Ovary (tissue), 9 donors: Measurements from ENCODE around the gene COL4A1. TPM values are rescaled to one million over a fixed set of nuclear protein-coding genes. Genes with fewer than 3 reads are reported as not detected.
A peak's percentile ranks its signal among the peaks of the same experiment; 100 is the strongest.

Experiments used
- DNase-seq, 5 donors: peaks; one replicate each; pipeline ENCODE4 v3.0.0-alpha.2; 2019 to 2020
- H3K27ac ChIP-seq, 2 donors: fragments of 200-600 bp; one replicate each; pipeline versions ENCODE4 v1.5.1 to v1.8.0; 2019 to 2022
- H3K27me3 ChIP-seq: fragments of 200-600 bp; one replicate; pipeline ENCODE4 v1.8.0; 2022
- H3K36me3 ChIP-seq: fragments of 200-600 bp; sonication (generic); one replicate; pipeline ENCODE4 v1.5.1; 2019
- H3K4me1 ChIP-seq: one replicate; pipeline ENCODE4 v1.8.1; 2013; ENCODE audit warnings: mild to moderate bottlenecking, moderate library complexity; ENCODE audit not compliant: insufficient read depth
- H3K4me3 ChIP-seq: fragments of 200-600 bp; sonication (generic); one replicate; pipeline ENCODE4 v1.5.1; 2017
- H3K9me3 ChIP-seq, 2 donors: fragments of 200-600 bp in 1 of 2; sonication (generic) in 1 of 2; one replicate each; pipeline versions ENCODE4 v1.5.1 to v1.8.1; 2013 to 2019; ENCODE audit warnings: mild to moderate bottlenecking in 1 of 2, moderate library complexity in 1 of 2
- CTCF ChIP-seq, 3 donors: fragments of 450-650 bp in 2 of 3; fragments of 200-600 bp in 1 of 3; IDR thresholded peaks; one replicate each; pipeline versions ENCODE4 v1.5.1 to v1.8.0; 2016 to 2022; ENCODE audit warnings: antibody characterized with exemption in 3 of 3, mild to moderate bottlenecking in 1 of 3
- EP300 ChIP-seq: sonication (generic); formaldehyde crosslinking; IDR thresholded peaks from one replicate; pipeline ENCODE4 v1.6.1; 2017; ENCODE audit warnings: antibody characterized with exemption
- POLR2A ChIP-seq: fragments of 450-650 bp; IDR thresholded peaks from one replicate; pipeline ENCODE4 v1.6.1; 2017; ENCODE audit warnings: antibody characterized with exemption, mild to moderate bottlenecking, moderate library complexity
- WGBS, 3 donors: extraction: QIAGEN DNeasy Blood & Tissue Kit in 1 of 3; methylation state at CpG; one replicate each; pipeline versions ENCODE4 v1.1.5 to v1.1.7; 2013 to 2017; 5-methylcytosine and 5-hydroxymethylcytosine counted together
- intact Hi-C, 4 donors: fragments of 100-400 bp; cut with DNase I; formaldehyde crosslinking; loops; one replicate each; pipeline versions ENCODE4 v1.11.0 to v1.15.1; 2022 to 2023
- polyA plus RNA-seq, 2 donors: library from polyadenylated mRNA; stranded (reverse); fragments of 200-250 nt in 1 of 2; fragments of 350-450 nt in 1 of 2; fragmentation: Illumina TruSeq in 1 of 2; extraction: RNeasy Lipid Tissue Mini Kit (QIAGEN cat#74804) in 1 of 2; gene quantifications; one replicate each; pipeline ENCODE4 v1.2.3, GENCODE V29; 2013 to 2014
- total RNA-seq, 7 donors: library from RNA; depleted of rRNA in 2 of 7; stranded (reverse); fragments of >200 nt in 2 of 7; fragmentation: NEBNext Ultra II Directional in 3 of 7; extraction: Animal tissue kit (Norgen Biotek cat#: 25700) in 3 of 7; gene quantifications; one replicate each; pipeline versions ENCODE4 v1.1.0 to v1.2.4, GENCODE V29; 2016 to 2023
- donor health status: DM: no; HTN: no; CAD: no; lungs with moderate emphysema.
- donor health status: DM: no; HTN: no; CAD: no.
- donor health status: Bipolar disorder and iron deficiency.
- donor health status: DM: yes; HTN: yes; CAD: no.
- donor health status: DM: no; HTN: no; CAD: no.
- donor health status: DM: yes; HTN: yes; CAD: no.

The COL4A1 gene
- total and polyA plus RNA-seq, 9 donors = 42.3 to 421 (median 87.5) TPM

GRCh38 chr13:110107568-110108347 lies 199.2 kb downstream of the COL4A1 start:
- no peaks in the 10 kb centered on the region for H3K27me3 ChIP-seq
- no peak overlapping the region for H3K27ac ChIP-seq
- H3K9me3 ChIP-seq = no peaks in the 10 kb centered on the region
- DNase-seq = no peak
- intact Hi-C loops = loop anchor here in 3 of 4 donors (5.0 to 10.0 kb wide), 5 partner anchors 233 to 1153 kb away; no protein-coding TSS in a partner anchor
- WGBS, 3 donors = 94 to 95% (median 95%) methylated on average over 21 to 22 of the region's 22 CpGs
- no peak for TF ChIP-seq CTCF (IDR thresholded peaks at IDR 0.05)
- TF ChIP-seq EP300 = no peak
- TF ChIP-seq POLR2A = no peak
- no peaks in the 10 kb centered on the region for H3K4me1 ChIP-seq
- no peak overlapping the region for H3K4me3 ChIP-seq
- no peaks in the 10 kb centered on the region for H3K36me3 ChIP-seq

GRCh38 chr13:110106726-110107125 lies 200.2 kb downstream of the COL4A1 start:
- TF ChIP-seq EP300 (no peak), POLR2A (no peak), CTCF (IDR thresholded peaks at IDR 0.05) (no peak)
- no peak overlapping the region for H3K4me3 ChIP-seq
- H3K36me3 ChIP-seq = no peaks in the 10 kb centered on the region
- intact Hi-C loops = loop anchor here in 3 of 4 donors (5.0 to 10.0 kb wide), 5 partner anchors 232 to 1152 kb away; no protein-coding TSS in a partner anchor
- no peaks in the 10 kb centered on the region for H3K27me3 ChIP-seq
- no peaks in the 10 kb centered on the region for H3K4me1 ChIP-seq
- no peak overlapping the region for H3K27ac ChIP-seq
- peak in 1 of 5 donors; percentile 57 for DNase-seq
- WGBS, 3 donors = 49 to 58% (median 51%) methylated on average over 7 of the region's 7 CpGs
- H3K9me3 ChIP-seq = no peaks in the 10 kb centered on the region

- no peaks in the 10 kb centered on the region for H3K9me3 ChIP-seq
- no peaks in the 10 kb centered on the region for H3K4me1 ChIP-seq
- H3K4me3 ChIP-seq = no peak overlapping the region
- no peaks in the 10 kb centered on the region for H3K27me3 ChIP-seq
- TF ChIP-seq POLR2A (no peak), CTCF (IDR thresholded peaks at IDR 0.05) (no peak), EP300 (no peak)
- no peak overlapping the region for H3K27ac ChIP-seq
- intact Hi-C loops = loop anchor here in 3 of 4 donors (5.0 to 10.0 kb wide), 5 partner anchors 230 to 1150 kb away; no protein-coding TSS in a partner anchor
- WGBS, 3 donors = 69 to 90% (median 84%) methylated on average over 6 of the region's 6 CpGs
- no peaks in the 10 kb centered on the region for H3K36me3 ChIP-seq
- no peak for DNase-seq
Measured at GRCh38 chr13:110105136-110105535, 201.8 kb downstream of the COL4A1 start.

GRCh38 chr13:110103534-110103933 lies 203.4 kb downstream of the COL4A1 start:
- Histone ChIP-seq H3K9me3 (no peaks in the 10 kb centered on the region), H3K4me1 (no peaks in the 10 kb centered on the region), H3K36me3 (no peaks in the 10 kb centered on the region), H3K4me3 (no peak overlapping the region), H3K27ac (no peak overlapping the region), H3K27me3 (no peaks in the 10 kb centered on the region)
- DNase-seq = no peak
- intact Hi-C loops = loop anchor here in 2 of 4 donors (10.0 kb wide), 3 partner anchors 229 to 1149 kb away; no protein-coding TSS in a partner anchor
- WGBS, 3 donors = 43 to 53% (median 43%) methylated on average over 2 of the region's 2 CpGs
- no peak for TF ChIP-seq POLR2A
- TF ChIP-seq EP300 = no peak
- no peak for TF ChIP-seq CTCF (IDR thresholded peaks at IDR 0.05)
